SH-SY5Y (cell line): ENCODE measurements around the gene DCHS1.

Experiments used
- GATA2 ChIP-seq: IDR thresholded peaks from 2 replicates; pipeline ENCODE4 v1.6.1; 2011; ENCODE audit warnings: mild to moderate bottlenecking, low read depth, low read length
- GATA3 ChIP-seq: IDR thresholded peaks from 2 replicates; pipeline ENCODE4 v1.6.1; 2011; ENCODE audit warnings: low read depth, mild to moderate bottlenecking, low read length, moderate library complexity

DNA sequence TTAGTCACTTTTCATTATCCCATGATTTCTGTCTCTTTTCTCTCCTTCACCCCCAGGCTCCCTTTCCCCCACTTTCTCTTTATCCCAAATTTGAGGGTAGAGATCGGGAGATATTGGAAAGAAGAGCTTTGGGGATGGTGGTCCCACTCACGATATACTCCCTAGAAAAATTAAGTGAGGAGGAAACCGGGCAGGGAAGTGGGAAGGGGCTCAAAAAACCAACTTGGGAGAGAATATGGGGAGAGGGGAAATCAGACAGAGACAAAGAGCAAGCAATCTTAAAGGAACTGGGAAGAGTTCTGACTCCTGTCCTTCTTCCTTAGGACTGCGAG, 941 bp upstream of the DCHS1 start:
- no peak for TF ChIP-seq GATA3
- TF ChIP-seq GATA2, result no peak
